HG03354 (cell line): ENCODE results near the gene MRPL12.
"Not testable (repeated sequence)": the region's sequence is repeated elsewhere in the genome, so short reads cannot be mapped to it uniquely, and the experiment has no call there.

Experiments
- ATAC-seq: cut with Tn5 transposase; IDR thresholded peaks from one replicate; pipeline ENCODE4 v1.9.1; 2021; ENCODE audit warnings: mild to moderate bottlenecking; ENCODE audit not compliant: unreplicated experiment, poor library complexity, severe bottlenecking

The MRPL12 gene

DNA sequence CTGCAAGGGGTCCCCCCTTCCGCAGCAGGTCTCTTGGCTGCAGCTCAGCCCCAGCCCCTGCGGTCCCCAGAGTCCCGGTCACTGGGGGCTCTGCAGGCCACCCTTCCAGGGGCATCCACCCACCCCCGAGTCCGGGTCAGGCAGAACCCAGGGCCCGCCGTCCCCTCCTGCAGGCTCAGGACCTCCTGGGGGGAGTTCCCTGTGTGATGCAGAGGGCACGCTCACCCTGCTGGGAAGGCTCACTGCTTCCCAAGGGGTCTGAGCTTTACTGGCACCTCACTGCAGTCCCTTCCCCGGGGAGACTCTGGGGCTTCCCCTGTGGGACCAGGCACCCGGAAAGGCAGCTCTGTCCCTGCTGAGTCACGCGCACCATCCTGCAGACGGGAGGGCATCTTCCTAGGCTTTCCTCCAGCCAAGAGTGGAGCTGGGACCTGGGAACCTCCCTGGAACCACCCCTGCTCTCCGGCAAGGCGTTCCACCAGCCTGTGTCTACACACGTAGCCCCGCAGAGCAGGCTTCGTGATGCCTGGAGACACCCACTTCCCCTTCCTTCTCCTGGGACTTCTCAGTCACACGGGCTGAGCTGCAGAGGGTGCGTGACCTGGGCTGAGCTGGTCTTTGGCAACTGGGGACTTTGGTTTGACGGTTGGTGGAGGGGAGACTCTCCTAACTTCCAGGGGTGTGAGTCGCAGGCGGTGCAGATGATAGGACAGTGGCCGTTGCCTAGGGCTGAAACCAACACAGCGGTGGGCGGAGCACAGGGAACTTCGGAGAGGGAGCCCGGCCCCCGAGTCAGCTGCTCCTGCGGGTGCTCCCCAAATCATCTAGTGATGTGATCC is 32.3 kb downstream of the MRPL12 start:
- no peak for ATAC-seq

DNA sequence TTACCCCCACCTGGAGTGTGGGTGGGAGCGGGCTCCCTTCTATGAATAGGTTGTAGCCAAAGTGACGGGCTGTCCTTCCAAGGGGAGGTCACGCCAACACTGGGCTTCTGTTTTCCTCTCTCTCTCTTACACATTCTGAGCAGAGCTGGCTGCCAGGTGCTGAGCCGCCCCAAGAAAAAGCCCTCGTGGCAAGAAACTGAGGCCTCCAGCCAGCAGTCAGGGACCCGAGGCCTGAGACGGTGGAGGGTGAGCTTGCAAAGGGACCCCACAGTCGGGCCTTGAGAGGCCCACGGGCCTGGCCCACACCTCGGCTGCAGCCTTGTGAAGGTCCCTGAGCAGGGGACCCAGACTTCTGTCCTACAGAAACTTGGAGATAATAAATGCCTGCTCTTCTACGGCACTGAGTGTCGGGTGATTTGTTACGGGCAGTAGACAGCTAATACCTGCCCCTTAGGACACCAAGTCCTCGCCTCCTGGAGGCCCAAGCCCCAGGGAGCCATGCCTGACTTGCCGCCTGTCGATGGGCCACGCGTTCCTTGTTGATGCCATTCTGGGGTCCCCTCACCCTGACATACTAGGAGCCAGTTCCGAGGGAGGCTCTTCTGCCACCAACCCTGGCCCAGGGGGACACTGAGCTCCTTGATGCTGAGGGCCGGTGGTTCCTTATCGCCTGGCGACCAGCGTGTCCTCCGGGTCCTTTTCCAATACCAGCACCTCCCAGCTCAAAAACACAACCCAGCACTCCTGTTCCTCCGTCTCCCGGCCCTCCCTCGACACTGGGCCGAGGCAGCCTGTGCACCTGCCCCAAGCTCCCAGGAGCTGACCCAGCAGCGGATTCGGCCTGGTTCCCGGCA is 35.0 kb downstream of the MRPL12 start:
- ATAC-seq: no peak

DNA sequence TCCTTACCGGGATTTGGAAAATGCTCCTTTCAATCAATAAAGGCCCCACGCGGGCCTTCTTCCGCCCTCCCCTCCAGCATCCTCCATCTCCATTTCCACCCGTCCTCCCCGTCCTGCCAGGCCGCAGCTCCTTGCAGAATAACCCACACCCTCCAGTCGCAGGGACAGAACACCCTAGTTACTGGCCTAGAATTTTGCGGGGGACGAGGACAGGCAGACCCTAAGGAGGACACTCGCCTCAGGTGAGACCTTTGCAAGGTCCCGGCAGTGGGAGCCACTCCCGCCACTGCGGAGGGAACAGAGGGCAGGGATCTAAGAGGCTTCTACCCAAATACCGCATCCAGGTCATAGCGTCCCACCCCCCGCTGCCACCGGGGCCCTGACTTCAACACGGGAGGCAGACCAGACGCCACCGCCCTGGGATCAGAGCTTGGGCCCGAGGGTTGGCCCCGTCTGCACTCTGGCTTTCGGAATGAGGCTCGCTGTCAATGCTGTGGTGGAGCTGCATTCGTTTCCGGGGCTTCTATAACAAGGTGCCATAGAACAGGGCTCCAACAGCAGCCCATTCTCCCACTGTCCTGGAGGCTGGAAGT is 35.7 kb downstream of the MRPL12 start:
- ATAC-seq: no peak

DNA sequence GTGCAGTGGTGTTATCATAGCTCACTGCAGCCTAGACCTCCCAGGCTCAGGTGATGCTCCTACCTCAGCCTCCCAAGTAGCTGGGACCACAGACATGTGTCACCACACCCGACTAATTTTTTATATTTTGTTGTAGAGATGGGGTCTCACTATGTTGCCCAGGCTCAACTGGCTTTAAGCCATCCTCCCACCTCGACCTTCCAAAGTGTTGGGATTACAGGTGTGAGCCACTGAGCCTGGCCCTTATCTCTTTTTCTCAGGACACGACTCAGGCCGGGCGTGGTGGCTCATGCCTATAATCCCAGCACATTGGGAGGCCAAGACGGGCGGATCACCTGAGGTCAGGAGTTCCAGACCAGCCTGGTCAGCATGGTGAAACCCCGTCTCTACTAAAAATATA is 36.4 kb downstream of the MRPL12 start:
- ATAC-seq: not testable (repeated sequence)

DNA sequence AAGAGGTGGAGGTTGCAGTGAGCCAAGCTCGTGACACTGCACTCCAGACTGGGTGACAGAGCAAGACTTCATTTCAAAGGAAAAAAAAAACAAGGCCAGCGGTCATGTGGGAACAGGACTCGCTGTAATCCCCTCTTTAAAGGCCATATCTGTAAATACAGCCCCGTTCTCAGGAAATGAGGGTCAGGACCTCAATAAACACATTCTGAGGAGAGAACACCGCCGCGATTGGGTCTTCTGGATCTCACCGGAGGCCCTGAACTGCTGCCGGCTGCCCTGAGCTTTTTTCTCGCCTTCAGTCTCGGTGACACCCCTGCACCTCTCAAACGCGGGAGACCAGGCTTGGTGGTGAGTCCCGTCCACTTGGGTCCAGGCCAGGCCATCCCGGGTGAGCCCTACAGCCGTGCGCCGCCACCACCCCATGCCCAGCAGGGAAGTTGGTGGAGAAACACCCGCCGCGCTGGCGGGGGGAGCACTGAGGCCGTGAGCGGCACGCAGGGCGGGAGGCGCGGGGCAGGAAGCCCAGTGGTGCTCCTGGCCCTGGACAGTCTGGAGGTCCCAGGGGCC is 37.3 kb downstream of the MRPL12 start:
- ATAC-seq: no peak

DNA sequence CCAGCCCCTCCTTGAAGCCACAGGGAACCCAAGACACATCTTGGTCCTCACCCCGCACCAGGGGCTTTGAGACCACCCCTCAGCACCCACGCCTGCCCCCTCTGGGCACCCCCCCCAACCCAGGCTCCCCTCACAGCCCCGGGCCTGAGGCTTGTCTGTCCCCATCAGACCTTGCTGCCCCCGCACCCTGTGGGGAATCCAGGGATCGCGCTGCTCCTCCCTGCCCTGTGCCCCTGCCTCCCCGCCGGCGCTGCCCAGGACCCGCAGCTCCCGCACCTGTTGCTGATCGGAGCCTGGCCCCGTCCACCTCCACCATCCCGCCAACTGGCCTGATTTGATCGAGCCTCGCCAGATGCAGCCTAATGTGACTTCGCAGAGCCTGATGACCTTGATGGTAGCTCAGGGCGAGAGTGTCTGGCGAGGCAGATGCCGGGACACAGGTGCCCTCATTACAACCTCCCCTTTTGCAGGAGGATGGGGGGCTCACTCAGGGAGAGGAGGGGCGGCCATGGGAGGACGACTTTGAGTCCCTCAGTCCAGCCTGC is 38.0 kb downstream of the MRPL12 start:
- no peak for ATAC-seq

DNA sequence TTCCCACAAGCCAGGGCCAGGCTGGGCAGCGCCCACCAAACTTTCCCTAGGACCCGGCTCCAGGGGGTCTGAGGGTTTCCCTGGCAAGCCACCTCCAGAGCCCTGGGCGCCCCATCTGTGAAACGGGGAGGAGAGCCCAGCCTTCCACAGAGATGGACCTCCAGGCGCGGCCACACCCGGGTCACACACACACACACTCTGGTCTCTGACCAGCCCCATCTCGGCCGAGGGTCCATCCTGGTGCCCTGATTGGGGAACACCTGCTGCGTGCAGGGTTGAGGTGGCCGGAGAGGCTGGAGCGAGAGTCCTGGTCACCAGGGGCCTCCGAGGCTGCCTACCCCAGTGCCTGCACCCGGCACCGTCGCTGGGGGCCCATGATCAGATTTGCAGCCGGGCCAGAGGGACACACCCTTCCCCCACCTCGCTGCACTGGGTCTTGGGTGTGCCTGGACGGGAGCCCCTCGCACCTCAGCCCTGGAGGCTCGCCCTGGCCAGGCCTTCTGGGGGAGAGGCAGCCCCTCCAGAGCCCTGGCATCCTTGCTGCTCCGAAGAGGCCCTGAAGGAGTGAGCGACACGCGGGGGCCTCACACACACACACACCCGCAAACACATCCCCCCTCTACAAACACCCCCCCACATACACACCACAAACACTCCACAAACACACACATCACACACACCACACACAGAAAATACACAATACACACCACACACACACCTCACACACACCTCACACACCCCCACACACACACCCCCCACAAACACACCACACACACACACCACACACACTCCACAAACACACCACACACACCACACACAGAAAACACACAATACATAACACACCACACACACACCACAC is 38.7 kb downstream of the MRPL12 start:
- ATAC-seq: no peak
